ENCODE measurements around the gene GRM7. TPM values are rescaled to one million over a fixed set of nuclear protein-coding genes. Genes with fewer than 3 reads are reported as not detected.

Gene GRM7
- total RNA-seq (1 to 10 TPM in 4 of 9 donors, under 1 TPM in 2, not detected in 3; 0.27 to 7.8 (median 3.4) TPM), polyA plus RNA-seq (1 to 10 TPM in 2 of 3 donors, under 1 TPM in 1; 0.37 to 6.4 (median 2.1) TPM)
- long read RNA-seq, donor 1: 0 reads
- long read RNA-seq, donor 2: 0 reads
- long read RNA-seq, donor 3: 0 reads
- long read RNA-seq, donor 4: 0 reads
- long read RNA-seq, donor 5: 0 reads
- long read RNA-seq, donor 6, partial matches to known transcripts: 0 of 1 reads
- long read RNA-seq, donor 6, other reads (novel, unspliced or antisense): 1 of 1 reads
- long read RNA-seq, donor 7: 0 reads
- long read RNA-seq, donor 8: 0 reads
- long read RNA-seq, donor 9: 0 reads
- long read RNA-seq, donor 10: 0 reads

GRCh38 chr3:6860954-6861624 lies at the start of gene GRM7:
Gene GRM7 (plus strand): TSS chr3:6861115.
- peak within 1 kb of the TSS in 1 of 5 donors; percentile 44 for H3K27ac ChIP-seq
- peaks cover 13% of the 10 kb centered on the region for H3K27me3 ChIP-seq
- H3K4me3 ChIP-seq: no peak within 1 kb of the TSS
- intact Hi-C loops (cut with DNase I): no loop called here
- whole genome bisulfite sequencing, 4 donors: 0 to 2% (median 1%) methylated on average over 19 to 62 of the region's 62 CpGs
- DNase-seq: peak in 3 of 7 donors; percentile 14 to 82 (median 33)
- no peaks in the 10 kb centered on the region for H3K4me1 ChIP-seq (replicated peaks in 1 of 2)
- H3K9me3 ChIP-seq (replicated peaks in 1 of 3): no peaks in the 10 kb centered on the region
- TF ChIP-seq POLR2A (IDR thresholded peaks at IDR 0.05) (peak in 1 of 2 donors; percentile 15), CTCF (IDR thresholded peaks at IDR 0.05) (no peak)
- no peaks in the 10 kb centered on the region for H3K36me3 ChIP-seq (replicated peaks in 1 of 2)

- DNase-seq: no peak
- Histone ChIP-seq H3K36me3 (replicated peaks in 1 of 2) (no peaks in the 10 kb centered on the region), H3K4me1 (replicated peaks in 1 of 2) (no peaks in the 10 kb centered on the region), H3K27ac (no peak overlapping the region), H3K4me3 (no peak overlapping the region), H3K9me3 (replicated peaks in 1 of 3) (no peaks in the 10 kb centered on the region), H3K27me3 (no peaks in the 10 kb centered on the region)
- WGBS, 4 donors: 74 to 81% (median 78%) methylated on average over 3 of the region's 3 CpGs
- TF ChIP-seq CTCF (IDR thresholded peaks at IDR 0.05) (no peak), POLR2A (IDR thresholded peaks at IDR 0.05) (no peak)
- intact Hi-C loops (cut with DNase I): no loop called here
These were observed 39.5 kb upstream of the GRM7 start for GRCh38 chr3:6821411-6821810.

- Histone ChIP-seq H3K9me3 (replicated peaks in 1 of 3) (no peaks in the 10 kb centered on the region), H3K27ac (no peak overlapping the region), H3K4me1 (replicated peaks in 1 of 2) (no peaks in the 10 kb centered on the region), H3K36me3 (replicated peaks in 1 of 2) (no peaks in the 10 kb centered on the region), H3K27me3 (no peaks in the 10 kb centered on the region), H3K4me3 (no peak overlapping the region)
- 9 to 18% (median 16%) methylated on average over 1 of the region's 1 CpG for WGBS, 4 donors
- intact Hi-C loops (cut with DNase I): no loop called here
- peak in 1 of 6 experiments; percentile 13 for TF ChIP-seq CTCF (IDR thresholded peaks at IDR 0.05)
- TF ChIP-seq POLR2A (IDR thresholded peaks at IDR 0.05): no peak
- peak in 4 of 7 donors; percentile 20 to 36 (median 31) for DNase-seq
These were observed 35.4 kb upstream of the GRM7 start for GRCh38 chr3:6825524-6825923.

- intact Hi-C loops (cut with DNase I): no loop called here
- Histone ChIP-seq H3K27ac (no peak overlapping the region), H3K9me3 (replicated peaks in 1 of 3) (no peaks in the 10 kb centered on the region), H3K4me3 (no peak overlapping the region), H3K27me3 (no peaks in the 10 kb centered on the region), H3K36me3 (replicated peaks in 1 of 2) (no peaks in the 10 kb centered on the region), H3K4me1 (replicated peaks in 1 of 2) (no peaks in the 10 kb centered on the region)
- 43 to 58% (median 49%) methylated on average over 6 of the region's 6 CpGs for WGBS, 4 donors
- DNase-seq: peak in 3 of 7 donors; percentile 16 to 22 (median 19)
- TF ChIP-seq POLR2A (IDR thresholded peaks at IDR 0.05) (no peak), CTCF (IDR thresholded peaks at IDR 0.05) (no peak)
These were observed 33.5 kb upstream of the GRM7 start for GRCh38 chr3:6827453-6827852.

Measured in adrenal gland (tissue), 19 donors.